ENCODE results near the gene SYNPR.

SYNPR gene

GRCh38 chr3:63304421-63304820 is 26.3 kb downstream of the SYNPR start:
- no peak for DNase-seq (ENCODE audit: low read depth in 2 of 2)

DNA sequence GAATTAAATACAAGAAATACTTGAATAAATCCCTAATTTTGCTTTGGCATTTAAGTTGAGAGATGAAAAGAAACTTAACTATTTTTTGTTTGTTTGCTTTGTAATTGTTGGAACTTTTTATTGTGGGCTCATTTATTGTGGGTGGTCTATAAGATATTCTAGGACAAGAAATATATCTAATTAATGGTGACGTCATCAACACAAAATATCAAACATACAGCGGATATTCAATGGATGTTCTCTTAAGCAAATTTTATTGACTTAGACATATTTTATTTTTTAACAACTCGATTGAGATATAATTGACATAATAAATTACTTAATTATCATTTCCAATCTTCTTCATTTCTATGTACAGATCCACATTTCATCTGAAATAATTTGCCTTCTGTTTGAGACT is 30.0 kb downstream of the SYNPR start:
- DNase-seq (ENCODE audit: low read depth in 2 of 2), result no peak

DNA sequence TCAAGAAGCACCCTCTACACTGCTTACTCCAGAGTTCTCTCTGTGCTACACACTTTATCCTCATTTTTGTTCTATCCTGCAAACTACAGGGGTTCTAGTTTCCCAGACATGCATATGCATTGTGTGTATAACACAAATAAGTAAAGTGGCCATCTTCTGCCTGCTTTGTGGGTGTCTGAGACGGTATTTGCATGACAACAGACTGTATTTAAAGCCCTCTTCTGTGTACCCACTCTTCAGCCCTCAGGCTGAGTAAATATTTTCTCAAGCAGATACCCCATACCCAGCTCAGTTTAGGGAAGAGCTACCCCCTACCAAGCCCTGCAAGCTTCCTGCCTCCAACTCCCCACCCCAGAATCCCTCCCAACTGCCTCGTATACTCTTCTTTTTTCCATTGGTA is 31.7 kb downstream of the SYNPR start:
- no peak for DNase-seq (ENCODE audit: low read depth in 2 of 2)

GRCh38 chr3:63323766-63324165 is 45.7 kb downstream of the SYNPR start:
- no peak for DNase-seq (ENCODE audit: low read depth in 2 of 2)

- DNase-seq (ENCODE audit: low read depth in 2 of 2), result no peak
These were observed 46.5 kb downstream of the SYNPR start for GRCh38 chr3:63324621-63325020.

DNA sequence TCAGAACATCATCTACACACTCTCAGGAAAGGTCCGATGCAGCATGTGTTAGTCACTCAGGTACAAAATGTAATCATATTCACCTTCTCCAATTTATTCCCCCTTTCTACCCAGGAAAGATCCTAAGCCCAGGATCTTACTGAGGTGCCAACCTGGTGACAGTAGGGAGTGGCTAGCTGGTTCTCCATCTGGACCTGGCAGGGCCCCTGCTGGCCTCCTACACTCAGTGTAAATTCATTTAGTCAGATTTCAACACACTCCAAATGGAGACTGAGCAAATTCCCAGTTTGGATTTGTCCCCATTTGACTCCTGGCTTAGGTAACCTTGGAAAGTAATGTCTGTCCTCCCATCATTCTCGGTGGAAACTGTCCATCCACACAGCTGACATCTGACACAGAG is 47.3 kb downstream of the SYNPR start:
- DNase-seq (ENCODE audit: low read depth in 2 of 2), result no peak

- DNase-seq (ENCODE audit: low read depth in 2 of 2), result no peak
These were observed 50.3 kb downstream of the SYNPR start for GRCh38 chr3:63328365-63328764.

- no peak for DNase-seq (ENCODE audit: low read depth in 2 of 2)
These were observed 53.4 kb downstream of the SYNPR start for GRCh38 chr3:63331520-63331919.

DNA sequence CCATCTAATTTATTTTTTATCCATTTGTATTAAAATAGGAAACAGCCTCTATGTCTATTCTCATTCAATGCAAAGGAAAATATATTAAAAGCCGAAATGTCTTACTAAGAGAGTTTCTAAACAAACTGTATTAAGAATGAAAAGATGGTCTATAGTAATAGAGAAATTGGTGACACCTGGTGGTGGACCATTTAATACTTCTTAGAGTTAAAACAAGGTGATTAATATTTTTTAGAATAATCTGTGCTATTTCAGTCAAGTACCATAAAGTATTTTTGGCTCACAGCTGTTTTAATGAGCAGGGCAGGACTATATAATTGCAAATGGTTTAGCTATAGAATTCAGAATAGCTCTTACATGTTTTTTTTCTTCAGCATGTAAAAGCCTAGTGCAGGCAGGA is 55.7 kb downstream of the SYNPR start:
- DNase-seq (ENCODE audit: low read depth in 2 of 2), result no peak

DNA sequence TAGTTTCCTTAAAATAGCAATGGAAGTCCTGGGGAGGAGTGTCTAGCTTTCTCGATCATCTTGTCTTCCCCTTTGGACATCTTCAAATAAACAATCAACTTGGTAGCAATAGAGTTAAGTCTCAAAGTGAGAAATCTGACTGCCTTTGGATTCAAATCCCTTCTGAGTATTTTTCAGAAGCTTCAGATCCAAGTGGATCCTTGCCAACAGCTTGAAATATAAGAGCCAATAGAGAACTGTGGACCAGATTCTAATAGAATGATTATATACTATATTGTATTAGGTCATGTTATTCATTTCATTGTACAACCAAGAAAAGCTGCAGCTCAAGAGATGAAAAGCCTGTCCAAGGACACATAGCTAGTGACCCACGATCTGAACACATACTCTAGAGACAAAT is 60.2 kb downstream of the SYNPR start:
- DNase-seq (ENCODE audit: low read depth in 2 of 2), result no peak

DNA sequence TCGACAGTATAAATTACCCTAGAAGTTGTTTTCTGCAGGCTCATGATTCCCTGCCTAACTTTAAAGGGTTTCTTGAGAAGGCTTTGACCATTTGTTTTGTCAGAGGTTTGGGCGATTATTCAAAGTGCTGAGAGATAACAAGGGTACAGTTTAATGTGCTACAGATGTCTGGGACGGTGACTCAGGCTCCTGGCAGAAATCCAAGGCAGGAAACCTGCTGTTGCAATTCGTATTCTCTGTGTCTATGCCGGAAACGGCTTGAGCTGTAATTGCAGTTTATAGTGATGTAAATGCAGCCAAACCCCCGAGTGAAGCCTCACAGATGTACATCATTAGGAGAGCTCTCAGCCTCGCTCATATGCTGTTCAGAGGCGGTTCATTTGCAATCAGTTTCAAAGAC is 65.6 kb downstream of the SYNPR start:
- peak; percentile 1 to 15 for DNase-seq (ENCODE audit: low read depth in 2 of 2)

DNA sequence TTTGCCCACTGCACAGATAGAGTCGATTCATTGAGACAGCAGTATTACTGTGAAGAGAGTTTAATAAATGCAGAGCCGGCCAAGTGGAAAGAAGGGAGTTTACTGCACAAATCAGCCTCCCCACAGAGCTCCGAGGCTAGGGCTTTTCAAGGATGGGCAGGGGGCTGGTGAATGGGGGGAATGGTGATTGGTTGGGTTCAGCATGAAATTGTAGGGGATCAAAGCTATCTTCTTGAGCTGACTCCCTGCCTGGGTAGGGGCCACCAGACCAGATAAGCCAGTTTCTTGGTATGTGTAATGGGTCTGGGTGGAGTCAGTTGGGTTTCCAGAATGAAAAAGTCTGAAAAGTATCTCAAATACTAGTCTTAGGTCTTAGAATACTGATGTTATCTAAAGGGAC is 66.6 kb downstream of the SYNPR start:
- DNase-seq (ENCODE audit: low read depth in 2 of 2), result no peak

DNA sequence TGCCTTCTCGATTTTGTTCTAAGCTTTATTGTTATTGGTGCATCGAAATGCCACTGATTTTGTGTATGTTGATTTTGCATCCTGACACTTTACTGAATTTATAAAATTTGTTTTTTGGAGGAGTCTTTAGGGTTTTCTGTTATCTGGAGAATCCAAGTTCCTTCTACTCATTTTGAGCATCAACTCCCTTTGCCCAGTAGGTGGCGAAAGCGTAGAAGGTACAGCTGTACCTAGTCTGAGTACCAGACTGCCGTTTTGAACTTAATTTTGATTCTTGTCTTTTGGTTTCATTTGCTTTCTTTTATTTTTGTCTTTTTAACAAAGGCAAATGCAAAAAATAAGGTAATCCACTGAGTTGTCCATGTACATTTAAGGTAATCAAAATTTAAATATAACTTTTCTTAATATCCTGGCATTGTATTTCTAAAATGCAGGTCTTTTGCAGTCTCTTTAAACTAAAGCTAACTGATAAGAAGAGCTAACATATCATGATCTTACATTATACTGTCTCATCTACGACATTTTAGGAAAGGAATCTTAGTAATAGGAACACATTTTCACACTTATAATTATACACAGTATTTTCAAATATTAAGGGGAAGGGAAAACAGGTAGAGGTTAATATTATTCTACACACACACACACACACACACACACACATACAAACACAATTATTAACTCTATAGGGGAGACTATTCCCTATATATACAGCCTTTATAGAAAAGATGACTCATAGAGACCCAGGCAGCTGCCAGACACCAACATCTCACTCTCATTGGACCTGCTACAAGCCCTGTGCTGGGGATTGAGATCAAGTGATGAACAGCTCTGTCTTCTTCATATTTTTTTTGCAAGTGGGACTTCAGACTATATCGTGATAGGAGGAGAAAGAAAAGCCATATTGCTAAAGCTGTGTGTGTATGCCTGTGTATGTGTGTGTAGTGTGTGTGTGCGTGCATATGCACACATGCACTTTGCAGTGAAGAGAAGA is 71.8 kb downstream of the SYNPR start:
- DNase-seq (ENCODE audit: low read depth in 2 of 2), result peak in 1 of 2 experiments; percentile 6

DNA sequence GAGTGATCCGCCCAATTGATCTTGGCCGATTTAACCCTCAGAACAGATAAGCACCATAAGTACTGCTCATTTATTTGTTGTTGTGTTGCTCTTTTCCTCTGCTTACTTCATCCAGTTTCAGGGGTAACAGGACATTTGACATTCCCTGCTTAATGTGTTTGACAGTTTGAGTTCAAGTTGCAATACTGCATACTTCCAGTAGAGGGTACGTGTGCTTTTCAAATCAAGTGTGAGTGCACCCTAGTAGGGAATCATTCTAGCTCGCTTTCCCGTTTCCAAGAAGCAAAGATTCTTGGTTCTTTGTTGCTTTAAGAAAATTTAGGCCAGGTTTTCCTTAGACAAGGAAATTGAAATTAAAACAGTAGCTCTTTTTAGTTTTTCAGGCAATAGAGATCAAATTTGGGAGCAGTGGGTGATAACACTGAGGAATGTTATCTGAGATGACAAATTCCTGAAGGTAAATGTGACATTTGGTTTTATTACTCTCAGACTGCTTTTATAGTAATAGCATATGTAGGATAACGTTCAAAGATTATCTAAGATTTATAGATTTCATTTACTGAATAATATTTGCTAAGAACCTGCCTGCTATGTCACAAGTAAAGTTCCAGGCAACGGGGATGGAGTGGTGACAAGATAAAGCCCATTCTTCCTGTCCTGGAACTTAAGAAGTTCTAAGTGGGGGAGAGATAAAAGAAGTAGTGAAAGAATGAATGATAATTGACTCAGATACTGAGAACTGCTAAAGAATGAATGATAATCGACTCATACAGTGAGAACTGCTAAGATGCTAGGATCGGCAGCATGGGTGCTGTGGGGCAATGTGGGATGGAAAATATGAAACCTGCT is 73.3 kb downstream of the SYNPR start:
- no peak for DNase-seq (ENCODE audit: low read depth in 2 of 2)

DNA sequence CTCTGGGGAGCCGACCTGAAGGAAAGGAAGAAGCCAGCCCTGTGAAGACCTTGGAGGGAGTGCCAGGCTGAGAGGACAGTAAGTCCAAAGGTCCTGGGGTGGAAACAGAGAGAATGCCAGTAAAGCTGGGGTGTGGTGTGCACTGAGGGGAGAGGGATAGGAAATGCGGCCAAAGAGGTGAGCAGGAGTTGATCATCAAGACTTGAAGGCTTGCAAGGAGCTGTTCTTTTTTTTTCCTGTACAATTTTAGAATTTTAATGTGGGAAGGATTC is 73.8 kb downstream of the SYNPR start:
- DNase-seq (ENCODE audit: low read depth in 2 of 2), result no peak

DNA sequence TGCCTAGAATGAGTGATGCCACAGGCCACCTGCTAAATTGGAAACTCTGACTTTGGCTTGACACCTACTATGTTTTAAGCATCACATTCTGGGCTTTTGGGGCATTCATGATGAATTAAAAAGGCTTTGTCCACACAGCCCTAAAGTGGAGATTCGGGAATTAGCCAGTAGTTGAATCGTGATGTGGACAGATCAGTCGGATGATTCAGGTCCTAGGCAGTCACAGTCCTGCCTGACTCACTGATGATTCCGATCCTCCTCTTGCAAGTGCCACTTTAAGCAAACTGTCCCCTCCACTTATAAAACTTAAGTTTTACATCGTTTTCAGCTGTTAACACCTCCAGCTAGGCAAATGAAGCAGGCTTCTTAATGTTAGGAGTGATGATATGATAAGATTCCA is 75.3 kb downstream of the SYNPR start:
- no peak for DNase-seq (ENCODE audit: low read depth in 2 of 2)

- DNase-seq (ENCODE audit: low read depth in 2 of 2), result no peak
These were observed 76.1 kb downstream of the SYNPR start for GRCh38 chr3:63354160-63354559.

- DNase-seq (ENCODE audit: low read depth in 2 of 2), result no peak
These were observed 77.7 kb downstream of the SYNPR start for GRCh38 chr3:63355809-63356208.

GRCh38 chr3:63364495-63364894 is 86.4 kb downstream of the SYNPR start:
- DNase-seq (ENCODE audit: low read depth in 2 of 2), result no peak

DNA sequence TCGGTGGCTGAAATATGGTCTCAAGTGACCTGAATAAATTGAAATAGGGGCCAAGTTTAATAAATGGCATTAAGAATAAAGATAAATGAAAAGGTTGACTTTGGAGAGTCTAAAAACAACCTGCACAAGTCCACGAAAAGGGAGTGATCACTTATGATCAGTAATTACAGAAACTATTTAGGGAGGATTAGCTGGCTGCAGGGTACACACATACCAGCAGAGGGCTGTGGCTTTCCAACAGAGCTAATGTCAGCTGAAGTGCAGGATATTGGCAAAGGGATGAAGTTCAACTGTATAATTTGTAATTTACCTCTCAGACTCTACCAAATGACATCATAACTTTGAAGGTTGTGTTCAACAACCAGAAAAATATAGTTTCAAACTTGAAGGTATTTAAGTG is 86.8 kb downstream of the SYNPR start:
- no peak for DNase-seq (ENCODE audit: low read depth in 2 of 2)

GRCh38 chr3:63365671-63366070 is 87.6 kb downstream of the SYNPR start:
- no peak for DNase-seq (ENCODE audit: low read depth in 2 of 2)

GRCh38 chr3:63370094-63370493 is 92.0 kb downstream of the SYNPR start:
- DNase-seq (ENCODE audit: low read depth in 2 of 2), result no peak

GRCh38 chr3:63383040-63383439 is 104.9 kb downstream of the SYNPR start:
- no peak for DNase-seq (ENCODE audit: low read depth in 2 of 2)
